IPS-15b (cell line): Measurements from ENCODE around the gene OR2D2.

Source experiments
- H3K27me3 ChIP-seq: one replicate; pipeline ENCODE4 v1.6.1; 2013; ENCODE audit warnings: low read length; ENCODE audit not compliant: control insufficient read depth, insufficient read depth
- H3K36me3 ChIP-seq: one replicate; pipeline ENCODE4 v1.6.1; 2013; ENCODE audit warnings: low read length; ENCODE audit not compliant: control insufficient read depth, insufficient read depth
- H3K4me1 ChIP-seq: one replicate; pipeline ENCODE4 v1.6.1; 2013; ENCODE audit warnings: mild to moderate bottlenecking, low read length; ENCODE audit not compliant: control insufficient read depth, insufficient read depth
- H3K4me3 ChIP-seq: one replicate; pipeline ENCODE4 v1.5.1; 2013; ENCODE audit warnings: low read depth, low read length
- H3K9ac ChIP-seq: one replicate; pipeline ENCODE4 v1.6.1; 2013; ENCODE audit warnings: low read depth, mild to moderate bottlenecking, low read length
- H3K9me3 ChIP-seq: one replicate; pipeline ENCODE4 v1.6.1; 2013; ENCODE audit warnings: mild to moderate bottlenecking, low read length; ENCODE audit not compliant: control insufficient read depth, insufficient read depth

OR2D2 gene

DNA sequence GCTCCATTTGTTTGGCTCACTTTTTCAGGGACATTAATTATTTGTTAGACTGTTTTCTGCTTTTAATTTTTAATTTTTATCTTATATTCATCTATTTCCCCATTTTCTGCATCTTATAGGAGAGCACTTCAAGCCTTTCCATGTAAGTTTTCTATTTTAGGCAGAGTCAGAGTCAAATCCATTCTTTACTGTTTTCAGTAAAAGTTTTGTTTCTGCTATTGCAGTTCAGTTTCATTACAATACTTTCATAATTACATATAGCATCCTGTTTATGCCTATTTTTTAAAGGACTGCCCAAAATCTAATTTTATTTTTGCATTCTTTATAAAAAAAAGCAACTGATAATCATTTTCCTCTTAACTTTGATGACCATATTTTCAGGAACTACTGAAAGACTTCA is 50.6 kb downstream of the OR2D2 start:
- Histone ChIP-seq H3K9ac (no peak overlapping the region), H3K4me3 (no peak overlapping the region), H3K27me3 (no peaks in the 10 kb centered on the region), H3K36me3 (no peaks in the 10 kb centered on the region), H3K9me3 (no peaks in the 10 kb centered on the region), H3K4me1 (peaks cover 3% of the 10 kb centered on the region)
